MM.1S (cell line): ENCODE results near the gene DCBLD2.

Source experiments
- DNase-seq: peaks from one replicate; pipeline ENCODE4 v3.0.0-alpha.2; 2015
- H2AFZ ChIP-seq: fragments of 300-600 bp; sonication (generic); 2 replicates; pipeline ENCODE4 v1.6.0; 2016; ENCODE audit warnings: antibody characterized with exemption, low read length
- H3F3A ChIP-seq: fragments of 300-600 bp; sonication (generic); 2 replicates; pipeline ENCODE4 v1.6.1; 2016; ENCODE audit warnings: mild to moderate bottlenecking, antibody characterized with exemption, low read length, moderate library complexity, mixed read lengths; ENCODE audit not compliant: insufficient read depth
- H3K27ac ChIP-seq: fragments of 300-600 bp; sonication (generic); 2 replicates; pipeline ENCODE4 v1.5.1; 2016; ENCODE audit warnings: mild to moderate bottlenecking, low read length
- H3K27me3 ChIP-seq: fragments of 300-600 bp; sonication (generic); replicated peaks from 2 replicates; pipeline ENCODE4 v1.6.0; 2016; ENCODE audit warnings: low read length; ENCODE audit not compliant: insufficient read depth
- H3K36me3 ChIP-seq: fragments of 300-600 bp; sonication (generic); replicated peaks from 2 replicates; pipeline ENCODE4 v1.6.1; 2016; ENCODE audit warnings: mild to moderate bottlenecking, low read length, mixed read lengths; ENCODE audit not compliant: insufficient read depth
- H3K4me1 ChIP-seq: fragments of 300-600 bp; sonication (generic); 2 replicates; pipeline ENCODE4 v1.6.1; 2016; ENCODE audit warnings: low read length, mixed read lengths
- H3K4me2 ChIP-seq: fragments of 300-600 bp; sonication (generic); 2 replicates; pipeline ENCODE4 v1.6.0; 2016; ENCODE audit warnings: low read depth, low read length
- H3K4me3 ChIP-seq: fragments of 300-600 bp; sonication (generic); 2 replicates; pipeline ENCODE4 v1.5.1; 2016; ENCODE audit warnings: low read length, mixed read lengths
- H3K79me2 ChIP-seq: fragments of 300-600 bp; sonication (generic); 2 replicates; pipeline ENCODE4 v1.6.1; 2016; ENCODE audit warnings: mixed run types, low read length, mixed read lengths
- H3K9ac ChIP-seq: fragments of 300-600 bp; sonication (generic); 2 replicates; pipeline ENCODE4 v1.6.1; 2016; ENCODE audit warnings: low read length, mixed read lengths
- H3K9me2 ChIP-seq: fragments of 300-600 bp; sonication (generic); replicated peaks from 2 replicates; pipeline ENCODE4 v1.6.1; 2016; ENCODE audit warnings: mild to moderate bottlenecking, low read length, mixed read lengths; ENCODE audit not compliant: insufficient read depth
- H3K9me3 ChIP-seq: fragments of 300-600 bp; sonication (generic); replicated peaks from 2 replicates; pipeline ENCODE4 v1.6.1; 2016; ENCODE audit warnings: mild to moderate bottlenecking, low read length, mixed read lengths; ENCODE audit not compliant: insufficient read depth
- H4K20me1 ChIP-seq: fragments of 300-600 bp; sonication (generic); 2 replicates; pipeline ENCODE4 v1.6.1; 2016; ENCODE audit warnings: mild to moderate bottlenecking, low read length, moderate library complexity, mixed read lengths; ENCODE audit not compliant: insufficient read depth
- CTCF ChIP-seq: fragments of 300-600 bp; sonication (generic); IDR thresholded peaks from 2 replicates; pipeline ENCODE4 v1.5.1; 2016; ENCODE audit warnings: antibody characterized with exemption, low read length, mixed read lengths
- EZH2 ChIP-seq: fragments of 300-600 bp; sonication (generic); optimal IDR thresholded peaks from 2 replicates; pipeline ENCODE3; 2017; ENCODE audit warnings: low read depth, mild to moderate bottlenecking, antibody characterized with exemption, low read length, mixed read lengths
- EZH2phosphoT487 ChIP-seq: fragments of 300-600 bp; sonication (generic); IDR thresholded peaks from 2 replicates; pipeline ENCODE4 v1.6.1; 2018; ENCODE audit warnings: antibody characterized with exemption, low read length

The DCBLD2 gene

GRCh38 chr3:98779541-98780335 is 121.8 kb downstream of the DCBLD2 start:
- Histone ChIP-seq H3K4me2 (no peak overlapping the region), H3K27me3 (no peaks in the 10 kb centered on the region), H3K79me2 (peaks cover 93% of the 10 kb centered on the region), H3K9me2 (no peaks in the 10 kb centered on the region), H4K20me1 (no peaks in the 10 kb centered on the region), H3K36me3 (peaks cover 30% of the 10 kb centered on the region; the same call in 1 of the 2 replicates), H3K4me1 (peaks cover 70% of the 10 kb centered on the region), H3F3A (peaks cover 25% of the 10 kb centered on the region), H3K27ac (no peak overlapping the region; the same call in 1 of the 2 replicates), H3K9ac (no peak overlapping the region), H2AFZ (no peak overlapping the region), H3K4me3 (no peak overlapping the region), H3K9me3 (no peaks in the 10 kb centered on the region)
- TF ChIP-seq CTCF (no peak), EZH2 (no peak), EZH2phosphoT487 (no peak)
- no peak for DNase-seq

GRCh38 chr3:98778852-98779413 is 122.6 kb downstream of the DCBLD2 start:
- Histone ChIP-seq H3K27me3 (no peaks in the 10 kb centered on the region), H4K20me1 (no peaks in the 10 kb centered on the region), H3K9ac (no peak overlapping the region), H3K4me2 (peak overlapping the region; percentile 2; the same call in 1 of the 2 replicates), H3K9me3 (no peaks in the 10 kb centered on the region), H3K27ac (no peak overlapping the region; the same call in 1 of the 2 replicates), H3K4me3 (no peak overlapping the region), H3K4me1 (peaks cover 70% of the 10 kb centered on the region), H3F3A (peaks cover 33% of the 10 kb centered on the region), H2AFZ (no peak overlapping the region), H3K9me2 (no peaks in the 10 kb centered on the region), H3K79me2 (peaks cover 93% of the 10 kb centered on the region), H3K36me3 (peaks cover 28% of the 10 kb centered on the region; the same call in 1 of the 2 replicates)
- DNase-seq, result no peak
- TF ChIP-seq EZH2phosphoT487 (no peak), CTCF (no peak), EZH2 (no peak)

- Histone ChIP-seq H3K4me3 (no peak overlapping the region), H3F3A (peaks cover 39% of the 10 kb centered on the region), H3K9me3 (no peaks in the 10 kb centered on the region), H3K4me2 (peak overlapping the region; percentile 2; the same call in 1 of the 2 replicates), H3K79me2 (peaks cover 93% of the 10 kb centered on the region), H3K36me3 (peaks cover 27% of the 10 kb centered on the region; the same call in 1 of the 2 replicates), H3K27ac (peak overlapping the region; percentile 9; the same call in 1 of the 2 replicates), H2AFZ (no peak overlapping the region), H3K4me1 (peaks cover 73% of the 10 kb centered on the region), H3K9ac (no peak overlapping the region), H3K9me2 (no peaks in the 10 kb centered on the region), H4K20me1 (no peaks in the 10 kb centered on the region), H3K27me3 (no peaks in the 10 kb centered on the region)
- no peak for DNase-seq
- TF ChIP-seq EZH2phosphoT487, result no peak
- no peak for TF ChIP-seq EZH2
- TF ChIP-seq CTCF, result no peak
These were observed 123.1 kb downstream of the DCBLD2 start for GRCh38 chr3:98778383-98778782.
